A549 (cell line): ENCODE data around the gene CLASP2.

Source experiments
- CBX2 ChIP-seq: fragments of 200-600 bp; sonication (generic); IDR thresholded peaks from 2 replicates; pipeline ENCODE4 v1.6.1; 2016; ENCODE audit warnings: low read depth, mild to moderate bottlenecking, borderline replicate concordance
- CTCF ChIP-seq: fragments of >200 bp; sonication (Bioruptor Twin); formaldehyde crosslinking; IDR thresholded peaks from 3 replicates; pipeline ENCODE4 v1.5.1; 2016
- E2F6 ChIP-seq: IDR thresholded peaks from 2 replicates; pipeline ENCODE4 v1.6.1; 2012; ENCODE audit warnings: low read depth, borderline replicate concordance
- HMGXB4 ChIP-seq: fragments of 250-450 bp; sonication (Bioruptor Pico); IDR thresholded peaks from 2 replicates; pipeline ENCODE4 v1.5.0; 2021; ENCODE audit warnings: mild to moderate bottlenecking, moderate library complexity, borderline replicate concordance
- JUNB ChIP-seq: fragments of >200 bp; sonication (Bioruptor Twin); formaldehyde crosslinking; IDR thresholded peaks from 2 replicates; pipeline ENCODE4 v1.6.1; 2016
- KDM5A ChIP-seq: fragments of 200-600 bp; sonication (generic); IDR thresholded peaks from 2 replicates; pipeline ENCODE4 v1.6.1; 2016; ENCODE audit warnings: antibody characterized with exemption, mild to moderate bottlenecking
- MAX ChIP-seq: IDR thresholded peaks from 2 replicates; pipeline ENCODE4 v1.6.1; 2012
- MAZ ChIP-seq: fragments of 150-350 bp; IDR thresholded peaks from 2 replicates; pipeline ENCODE4 v1.6.1; 2014; ENCODE audit warnings: antibody characterized with exemption, low read depth, low read length, borderline replicate concordance
- MYC ChIP-seq: IDR thresholded peaks from 2 replicates; pipeline ENCODE4 v1.6.1; 2012; ENCODE audit warnings: mild to moderate bottlenecking, inconsistent platforms, low read length, improper control_type of control experiment, borderline replicate concordance
- POLR2AphosphoS2 ChIP-seq: conservative IDR thresholded peaks from 2 replicates; pipeline ENCODE4 v1.6.1; 2012; ENCODE audit warnings: low read length, improper control_type of control experiment, inconsistent platforms
- RAD21 ChIP-seq, 2 experiments: fragments of >200 bp in 1 of 2; sonication (Bioruptor Twin) in 1 of 2; formaldehyde crosslinking in 1 of 2; IDR thresholded peaks in 1 of 2; conservative IDR thresholded peaks in 1 of 2; 2 replicates in 1 of 2; 3 replicates in 1 of 2; pipeline ENCODE4 v1.6.1; 2012 to 2018; ENCODE audit warnings: inconsistent platforms in 1 of 2
- REST ChIP-seq: fragments of 200-600 bp; sonication (generic); IDR thresholded peaks from 2 replicates; pipeline ENCODE4 v1.6.1; 2016; ENCODE audit warnings: antibody characterized with exemption, mild to moderate bottlenecking, moderate library complexity
- RFX5 ChIP-seq: fragments of 450-650 bp; IDR thresholded peaks from 2 replicates; pipeline ENCODE4 v1.7.1; 2014; ENCODE audit warnings: antibody characterized with exemption, mild to moderate bottlenecking, moderate library complexity
- ZFP36 ChIP-seq: fragments of 450-650 bp; IDR thresholded peaks from 2 replicates; pipeline ENCODE4 v1.6.1; 2014; ENCODE audit warnings: borderline replicate concordance; ENCODE audit not compliant: partially characterized antibody

- no peak for TF ChIP-seq KDM5A
- no peak for TF ChIP-seq HMGXB4
- no peak for TF ChIP-seq CTCF
- TF ChIP-seq MAZ = no peak
- TF ChIP-seq ZFP36 = no peak
- TF ChIP-seq POLR2AphosphoS2 = no peak
- TF ChIP-seq JUNB = no peak
- no peak for TF ChIP-seq MYC
- no peak for TF ChIP-seq REST
- no peak for TF ChIP-seq MAX
- TF ChIP-seq RFX5 = no peak
- no peak for TF ChIP-seq RAD21 (conservative IDR thresholded peaks at IDR 0.05 in 1 of 2, IDR thresholded peaks at IDR 0.05 in 1 of 2)
- no peak for TF ChIP-seq E2F6
- TF ChIP-seq CBX2 = no peak
These were observed 136.4 kb downstream of the CLASP2 start for GRCh38 chr3:33581666-33582065.
